ENCODE measurements around the gene GBX2.

- TF ChIP-seq POLR2AphosphoS5 (IDR thresholded peaks at IDR 0.05; ENCODE audit: low read depth, low read length) (no peak), POLR2A (IDR thresholded peaks at IDR 0.05; ENCODE audit: low read depth, low read length) (no peak)
Observed at GRCh38 chr2:236156095-236156859, 11.9 kb downstream of the GBX2 start.

Data from GM12892 (cell line).